ACHN (cell line): ENCODE data around the gene PDGFD.

ENCODE experiments used
- DNase-seq: peaks from one replicate; pipeline ENCODE4 v3.0.0-alpha.2; 2015
- in situ Hi-C: cut with HindIII; loops from 2 replicates; pipeline ENCODE4 v1.10.0; 2017; ENCODE audit warnings: low sequenced_read_pairs, low pct_ligation_motif_present, low pct_unique_long_range_greater_than_20kb

The PDGFD gene

DNA sequence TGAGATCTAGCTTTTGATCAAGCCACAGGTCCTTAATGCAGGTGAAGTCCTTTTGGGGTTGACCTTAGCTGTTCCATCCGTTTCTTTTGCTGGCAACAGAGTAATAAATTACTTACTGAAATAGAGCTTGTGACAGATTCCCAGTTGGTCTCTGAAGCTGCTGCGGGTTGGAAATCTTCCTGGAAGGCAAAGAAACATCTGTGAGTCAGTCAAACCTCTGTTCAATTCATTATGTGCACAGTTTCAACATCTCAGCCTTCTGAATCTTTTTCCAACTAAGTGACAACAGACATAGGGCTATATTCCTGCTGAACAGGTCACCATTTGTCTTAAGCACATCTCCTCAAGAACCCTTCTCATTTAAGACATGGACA is 216.4 kb downstream of the PDGFD start:
- in situ Hi-C loops: no loop called here
- no peak for DNase-seq

DNA sequence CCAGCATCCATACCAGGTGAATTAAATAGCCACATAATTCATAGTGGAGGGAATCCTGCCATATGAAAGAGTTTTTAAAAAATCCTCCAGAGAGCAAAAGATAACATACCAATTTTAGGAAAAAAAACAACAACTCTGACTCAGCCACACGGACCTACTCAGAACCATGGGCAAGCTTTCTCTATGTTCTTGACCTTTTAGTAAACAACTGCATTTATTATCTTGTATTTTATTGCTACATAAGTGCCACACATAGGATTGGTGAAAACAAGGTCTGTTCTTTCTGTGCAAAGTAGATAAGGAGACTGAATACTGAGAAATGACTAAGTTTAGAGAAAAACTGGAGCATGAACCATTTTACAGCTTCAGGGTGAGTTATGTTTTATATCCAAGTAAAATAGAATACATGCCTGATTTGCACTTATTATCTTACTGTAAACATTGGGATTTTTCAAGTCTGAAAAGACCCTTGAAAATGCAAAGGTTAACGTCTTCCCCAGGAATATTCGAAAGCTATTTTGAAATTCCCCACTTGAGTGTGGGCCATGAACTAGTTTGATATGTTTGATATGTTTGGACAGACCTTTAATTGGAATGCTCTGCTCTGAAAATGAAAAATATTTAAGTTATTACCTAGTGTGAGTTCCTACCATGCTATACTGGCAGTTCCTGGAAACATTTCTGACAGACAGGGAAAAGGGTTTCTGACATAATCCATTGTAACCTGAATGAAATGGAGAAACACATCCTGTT is 217.0 kb downstream of the PDGFD start:
- DNase-seq: no peak
- in situ Hi-C loops: no loop called here

DNA sequence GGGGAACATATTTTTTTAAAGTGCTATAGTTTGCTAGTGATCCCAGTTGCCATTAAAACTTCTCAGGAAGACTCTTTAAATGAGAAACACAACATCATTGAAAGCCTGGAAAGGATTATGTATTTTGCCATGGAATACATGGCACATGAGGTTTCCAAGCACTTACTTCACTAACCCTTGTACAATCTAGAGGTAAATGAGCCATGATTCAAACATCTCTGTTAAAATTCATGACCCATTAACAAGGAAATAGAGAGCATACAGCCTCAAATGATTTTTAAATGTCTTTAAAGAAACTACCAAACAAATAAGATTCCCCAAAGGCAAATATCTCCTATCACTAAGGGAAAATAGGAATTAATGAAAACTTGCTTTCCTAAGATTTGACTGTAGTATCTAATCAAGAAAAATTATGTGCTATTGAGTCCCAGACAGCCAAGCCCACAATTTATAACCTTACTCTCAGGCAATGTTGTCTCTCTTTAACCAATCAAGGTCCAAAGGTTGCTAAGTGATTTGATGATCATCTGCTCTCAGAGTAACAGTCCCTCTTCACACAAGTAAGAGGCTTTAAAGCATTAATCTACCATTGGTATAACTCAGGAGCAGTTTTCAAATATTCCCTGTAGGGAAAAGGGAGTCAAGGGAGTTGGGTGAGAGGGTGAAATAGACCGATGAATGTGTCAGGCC is 219.6 kb downstream of the PDGFD start:
- no peak for DNase-seq
- in situ Hi-C loops: no loop called here

DNA sequence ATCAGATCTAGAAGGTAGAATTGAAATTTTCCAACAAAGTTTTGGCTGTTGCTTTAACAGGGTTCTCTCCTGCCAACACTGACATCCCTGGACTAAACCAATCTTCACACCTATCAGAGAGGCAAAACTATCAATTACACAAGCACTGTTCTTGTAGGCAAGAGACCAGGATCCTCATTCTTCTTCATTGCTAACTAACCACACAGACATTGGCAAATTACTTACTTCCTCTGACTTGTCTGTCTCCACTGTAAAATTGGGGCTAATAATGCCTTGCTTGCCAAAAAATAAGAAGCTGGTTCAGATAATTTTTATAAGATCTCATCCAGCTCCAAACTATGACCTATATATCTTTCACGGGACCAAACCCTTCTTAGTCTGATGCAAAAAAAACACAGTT is 221.3 kb downstream of the PDGFD start:
- in situ Hi-C loops: no loop called here
- no peak for DNase-seq

DNA sequence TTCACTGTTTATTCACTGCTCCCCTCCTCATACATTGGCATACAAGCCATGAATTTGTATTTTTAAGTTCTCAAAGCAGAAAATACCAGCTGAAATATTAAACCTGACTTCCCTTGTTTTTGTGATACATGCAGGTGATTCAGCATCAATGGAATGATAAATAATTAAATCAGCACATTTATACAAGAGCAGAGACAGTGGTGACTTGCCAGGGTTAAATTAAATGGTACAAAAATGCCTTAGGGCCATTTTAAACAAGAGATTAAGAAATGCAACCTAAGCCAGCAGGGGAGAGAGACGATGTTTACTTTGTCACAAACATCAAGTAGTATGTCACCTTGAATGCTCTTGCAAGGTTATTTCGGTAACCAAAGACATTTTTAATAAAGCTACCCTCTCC is 223.4 kb downstream of the PDGFD start:
- in situ Hi-C loops: no loop called here
- no peak for DNase-seq

GRCh38 chr11:103939694-103940093 is 224.3 kb downstream of the PDGFD start:
- in situ Hi-C loops: no loop called here
- no peak for DNase-seq

DNA sequence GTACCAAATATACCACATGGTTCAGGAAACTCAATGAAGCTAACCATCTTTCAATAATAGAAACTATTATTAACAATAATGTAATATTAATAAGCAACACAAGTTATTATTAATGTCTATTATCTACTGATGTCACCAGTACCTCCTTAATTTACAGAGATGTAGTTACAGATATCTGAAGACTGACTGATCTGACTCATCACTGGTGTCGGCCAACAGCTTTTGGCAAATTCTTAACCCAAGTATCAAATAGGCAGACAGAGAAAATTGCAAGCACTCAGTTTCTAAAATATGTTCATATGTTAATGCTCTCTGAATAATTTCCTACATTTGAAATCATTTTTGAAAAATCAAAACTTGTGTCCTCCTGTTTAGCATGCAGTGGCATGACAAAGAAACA is 227.9 kb downstream of the PDGFD start:
- in situ Hi-C loops: no loop called here
- DNase-seq: no peak

- in situ Hi-C loops: no loop called here
- no peak for DNase-seq
These were observed 228.7 kb downstream of the PDGFD start for GRCh38 chr11:103935219-103935618.

- no peak for DNase-seq
- in situ Hi-C loops: no loop called here
These were observed 234.6 kb downstream of the PDGFD start for GRCh38 chr11:103929170-103929903.

- DNase-seq: no peak
- in situ Hi-C loops: no loop called here
These were observed 235.2 kb downstream of the PDGFD start for GRCh38 chr11:103928802-103929161.

DNA sequence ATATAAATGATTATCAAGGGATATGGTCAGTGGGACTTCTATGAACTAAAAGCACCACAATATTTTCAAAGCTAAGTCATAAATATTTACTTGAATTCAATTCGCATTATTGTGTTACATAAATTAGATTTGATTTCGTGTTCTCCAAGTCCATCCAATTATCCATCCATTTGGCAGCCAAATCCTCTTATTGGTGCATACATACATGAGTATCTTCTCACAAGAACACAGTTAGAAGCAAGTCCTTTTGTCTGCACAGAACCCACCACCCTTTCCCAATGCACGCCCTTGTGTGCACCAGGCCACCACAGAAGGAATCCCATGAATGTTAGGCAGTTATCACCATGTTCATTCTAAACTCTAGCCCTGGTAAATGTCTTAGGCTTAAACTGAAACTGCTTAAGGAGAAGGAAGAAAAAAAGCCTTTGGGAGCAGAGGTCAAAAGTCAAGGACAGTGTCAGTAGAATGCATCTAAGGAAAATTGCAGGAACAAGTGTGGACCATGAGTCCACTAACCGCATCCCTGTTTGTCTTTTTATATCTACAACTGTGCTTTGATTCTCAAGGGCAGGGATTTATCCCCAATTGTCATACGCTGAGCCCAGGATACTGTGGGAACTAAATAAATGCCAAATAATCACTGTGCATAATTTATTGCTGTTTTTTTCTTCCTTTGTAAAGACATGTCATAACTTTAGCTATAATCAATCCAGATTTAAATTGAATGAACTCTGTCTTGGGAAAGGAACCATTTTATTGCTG is 235.7 kb downstream of the PDGFD start:
- in situ Hi-C loops: no loop called here
- no peak for DNase-seq

- in situ Hi-C loops: no loop called here
- peak; percentile 26 for DNase-seq
These were observed 236.4 kb downstream of the PDGFD start for GRCh38 chr11:103927535-103927934.

- no peak for DNase-seq
- in situ Hi-C loops: no loop called here
These were observed 237.0 kb downstream of the PDGFD start for GRCh38 chr11:103926990-103927389.

DNA sequence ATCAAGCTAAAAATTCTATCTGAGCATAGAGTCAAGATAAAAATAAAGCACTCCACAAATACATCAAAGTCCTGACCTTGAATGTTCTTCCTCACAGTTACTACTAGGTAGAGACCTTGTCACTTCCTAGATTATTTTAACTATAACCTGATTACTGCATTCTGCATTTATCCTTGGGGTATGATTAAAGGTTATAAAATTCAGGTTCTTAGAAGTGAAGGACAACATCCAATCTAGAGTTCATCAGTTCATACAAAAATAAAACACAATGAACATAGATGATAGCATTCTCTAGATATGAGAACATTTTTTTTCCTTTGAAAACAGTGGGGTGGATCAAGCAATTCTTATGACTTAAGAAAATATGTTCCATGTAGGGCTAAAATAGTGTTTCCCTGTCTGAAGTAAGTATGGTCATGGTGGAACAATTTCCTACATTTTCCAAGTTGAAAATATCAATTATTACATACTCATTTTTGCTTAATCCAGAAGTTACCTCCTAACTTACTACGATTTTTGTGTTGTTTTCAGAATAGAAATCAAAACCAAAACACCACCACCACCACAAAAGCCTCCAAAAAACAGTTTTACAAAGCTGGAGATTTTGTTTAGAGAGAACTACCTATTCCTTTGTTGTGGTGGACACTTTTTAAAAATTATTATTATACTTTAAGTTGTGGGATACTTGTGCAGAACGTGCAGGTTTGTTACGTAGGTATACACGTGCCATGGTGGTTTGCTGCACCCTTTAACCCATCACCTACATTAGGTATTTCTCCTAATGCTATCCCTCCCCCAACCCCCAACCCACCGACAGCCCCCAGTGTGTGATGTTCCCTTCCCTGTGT is 239.6 kb downstream of the PDGFD start:
- in situ Hi-C loops: no loop called here

GRCh38 chr11:103923451-103923931 is 240.5 kb downstream of the PDGFD start:
- no peak for DNase-seq
- in situ Hi-C loops: no loop called here

More for the DNA sequence above, 239.6 kb downstream of the PDGFD start:
- no peak for DNase-seq

DNA sequence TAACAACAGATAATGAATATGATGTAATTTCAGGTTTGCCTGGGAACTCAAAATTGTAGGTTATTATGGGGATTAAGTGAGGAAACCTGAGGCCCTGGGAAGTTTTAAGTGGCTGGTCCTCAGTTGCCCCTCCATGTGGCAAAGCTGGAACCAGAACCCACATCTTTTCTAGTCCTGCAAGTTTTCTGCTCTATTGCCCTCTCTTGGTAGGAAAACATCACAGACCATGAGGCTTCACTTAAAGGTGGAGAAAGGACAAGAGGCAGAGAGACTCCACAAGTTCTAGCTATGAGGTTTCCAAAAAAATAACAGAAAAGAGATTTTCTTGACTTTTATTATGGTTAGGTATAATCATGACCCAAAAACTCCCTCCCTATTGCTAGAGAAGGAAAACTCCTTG is 243.0 kb downstream of the PDGFD start:
- no peak for DNase-seq
- in situ Hi-C loops: no loop called here

DNA sequence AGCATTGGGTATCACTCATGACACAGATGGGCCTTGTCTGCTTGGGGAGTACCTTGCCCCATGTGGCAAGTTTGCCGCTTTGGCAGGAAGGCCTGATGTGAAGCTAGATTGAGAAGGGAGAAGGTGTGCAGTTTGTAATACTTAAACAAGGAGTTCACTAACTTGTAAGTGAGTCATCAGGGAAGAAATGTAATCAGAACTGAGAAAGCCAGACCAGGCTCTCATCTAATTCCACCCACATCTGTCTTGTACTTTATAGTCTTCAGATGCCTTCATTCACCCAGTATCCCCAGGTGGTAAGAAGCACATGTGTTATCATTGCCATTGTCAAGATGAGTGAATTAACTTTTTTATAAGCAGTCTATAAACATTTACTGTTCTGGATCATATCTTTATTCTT is 243.5 kb downstream of the PDGFD start:
- no peak for DNase-seq
- in situ Hi-C loops: no loop called here

GRCh38 chr11:103910721-103911120 is 253.2 kb downstream of the PDGFD start:
- in situ Hi-C loops: no loop called here
- DNase-seq: no peak
